Activated naive CD8-positive, alpha-beta T cell treated with anti-CD3 and anti-CD28 coated beads for 36 hours (primary cell): ENCODE measurements around the gene TRIM67. TPM values are rescaled to one million over a fixed set of nuclear protein-coding genes. Genes with fewer than 3 reads are reported as not detected.

ENCODE experiments used
- DNase-seq: peaks from one replicate; pipeline ENCODE4 v3.0.0; 2021
- H3K27ac Mint-ChIP-seq: one replicate; pipeline ENCODE4 v1.8.0; 2022; ENCODE audit warnings: mild to moderate bottlenecking, moderate library complexity, mixed read lengths
- H3K27me3 Mint-ChIP-seq: one replicate; pipeline ENCODE4 v1.8.0; 2022; ENCODE audit warnings: mild to moderate bottlenecking, mixed read lengths
- H3K36me3 Mint-ChIP-seq: one replicate; pipeline ENCODE4 v1.8.0; 2021; ENCODE audit warnings: mild to moderate bottlenecking, mixed read lengths
- H3K4me1 Mint-ChIP-seq: one replicate; pipeline ENCODE4 v1.8.0; 2021; ENCODE audit warnings: mixed read lengths
- H3K4me3 Mint-ChIP-seq: one replicate; pipeline ENCODE4 v1.8.0; 2022; ENCODE audit warnings: mild to moderate bottlenecking, moderate library complexity, mixed read lengths
- H3K9me3 Mint-ChIP-seq: one replicate; pipeline ENCODE4 v1.8.0; 2022; ENCODE audit warnings: mixed read lengths
- total RNA-seq, 2 experiments: library from RNA; stranded (reverse); gene quantifications; one replicate each; pipeline ENCODE4 v1.2.3, GENCODE V29; 2021

Gene TRIM67
- total RNA-seq, 2 experiments from 2014 or later: not detected

DNA sequence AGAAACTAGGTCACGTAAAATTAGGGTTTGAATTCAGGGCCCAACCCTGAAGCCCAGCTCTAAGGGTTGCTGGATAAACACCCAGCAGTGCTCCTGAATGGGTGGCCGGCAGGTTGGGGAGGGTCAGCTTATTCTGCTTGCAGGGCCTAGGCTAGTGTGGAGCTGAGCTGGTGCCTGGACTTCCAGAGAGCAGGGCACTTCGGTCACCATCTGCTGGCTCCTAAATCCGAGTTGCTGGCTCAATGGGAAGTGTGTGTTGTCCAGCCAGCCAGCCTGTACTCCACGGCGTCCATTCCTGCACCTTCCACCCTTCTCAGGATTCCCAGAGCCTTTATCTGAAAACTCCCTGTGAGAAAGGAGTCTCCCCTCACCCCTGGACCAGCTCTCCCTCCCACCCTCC lies 23.0 kb downstream of the TRIM67 start:
- no peaks in the 10 kb centered on the region for H3K36me3 Mint-ChIP-seq
- H3K27me3 Mint-ChIP-seq: peaks cover 27% of the 10 kb centered on the region
- H3K4me1 Mint-ChIP-seq: no peaks in the 10 kb centered on the region
- H3K4me3 Mint-ChIP-seq: no peak overlapping the region
- no peak overlapping the region for H3K27ac Mint-ChIP-seq
- DNase-seq: no peak
- H3K9me3 Mint-ChIP-seq: no peaks in the 10 kb centered on the region

DNA sequence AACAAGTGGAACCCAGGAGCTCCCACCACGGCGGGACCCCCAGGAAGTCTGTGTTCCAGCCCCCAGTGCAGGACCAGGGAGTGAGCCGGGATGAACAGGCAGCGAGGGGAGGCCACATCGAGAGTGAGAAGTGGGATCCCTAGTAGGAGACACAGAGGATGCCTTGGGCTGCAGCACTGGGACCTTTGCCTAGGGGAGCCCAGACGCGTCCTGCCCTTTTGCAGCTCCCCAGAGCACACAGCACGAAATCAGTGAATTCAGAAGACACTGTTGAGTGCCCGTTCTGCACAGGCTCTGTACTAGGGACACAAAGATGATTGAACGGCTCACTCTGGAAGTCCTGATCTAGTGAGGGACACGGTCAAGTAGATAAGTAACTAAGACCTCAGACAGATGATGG lies 23.5 kb downstream of the TRIM67 start:
- H3K27me3 Mint-ChIP-seq: peaks cover 27% of the 10 kb centered on the region
- H3K27ac Mint-ChIP-seq: no peak overlapping the region
- no peak for DNase-seq
- no peak overlapping the region for H3K4me3 Mint-ChIP-seq
- no peaks in the 10 kb centered on the region for H3K4me1 Mint-ChIP-seq
- no peaks in the 10 kb centered on the region for H3K9me3 Mint-ChIP-seq
- no peaks in the 10 kb centered on the region for H3K36me3 Mint-ChIP-seq

DNA sequence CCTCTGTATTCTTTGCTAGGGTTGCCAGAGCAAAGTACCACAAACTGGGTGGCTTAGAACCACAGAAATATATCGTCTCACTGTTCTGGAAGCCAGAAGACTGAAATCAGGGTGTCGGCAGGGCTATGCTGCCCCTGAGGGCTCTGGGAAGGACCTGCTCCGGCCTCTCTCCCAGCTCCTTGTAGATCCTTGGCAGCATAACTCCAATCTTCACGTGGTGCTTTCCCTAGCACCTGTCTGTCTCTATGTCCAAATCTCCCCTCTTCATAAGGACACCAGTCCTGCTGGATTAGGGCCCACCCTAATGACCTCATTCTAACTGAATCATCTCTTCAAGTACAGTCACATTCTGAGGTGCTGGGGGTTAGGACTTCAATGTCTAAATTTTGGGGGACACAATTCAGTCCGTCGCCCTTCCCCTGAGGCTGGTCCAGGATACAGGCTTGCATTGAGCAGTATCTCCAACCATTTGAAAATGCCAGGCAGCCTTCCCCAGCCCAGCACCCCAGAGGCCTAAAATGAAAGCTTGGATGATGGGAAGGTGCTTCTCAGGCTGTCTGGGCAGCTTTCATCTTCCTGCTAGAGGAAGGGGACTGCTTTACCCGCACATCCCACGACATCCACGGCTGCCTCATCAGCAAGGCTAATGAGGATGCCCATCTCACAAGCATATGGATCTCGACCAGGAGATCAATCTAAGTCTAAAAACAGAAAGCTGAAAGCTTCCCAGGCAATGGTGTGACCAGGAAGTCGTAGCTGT lies 24.7 kb downstream of the TRIM67 start:
- Mint-ChIP-seq H3K4me1 (no peaks in the 10 kb centered on the region), H3K27ac (no peak overlapping the region), H3K9me3 (no peaks in the 10 kb centered on the region), H3K4me3 (no peak overlapping the region), H3K36me3 (no peaks in the 10 kb centered on the region), H3K27me3 (peaks cover 27% of the 10 kb centered on the region)
- DNase-seq: no peak

DNA sequence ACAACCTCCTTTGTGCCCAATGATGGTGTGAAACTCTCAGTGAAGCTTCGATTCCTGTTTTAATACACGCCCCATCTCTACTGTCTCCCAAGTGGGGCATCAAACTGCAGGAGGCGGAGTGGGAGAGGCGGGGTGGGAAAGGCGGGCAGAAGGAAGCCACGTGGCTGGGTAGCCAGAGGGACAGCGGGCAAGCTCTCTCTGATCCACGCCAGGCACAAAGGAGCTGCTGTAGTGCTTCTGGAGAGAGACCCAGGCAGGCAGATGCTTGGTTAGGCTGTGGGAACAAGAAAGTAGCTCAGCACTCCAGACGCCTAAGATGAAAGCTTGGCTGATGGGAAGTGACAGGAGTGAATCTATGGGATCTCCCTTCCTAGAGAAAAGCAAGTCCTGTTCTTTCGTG lies 25.7 kb downstream of the TRIM67 start:
- peaks cover 21% of the 10 kb centered on the region for H3K27me3 Mint-ChIP-seq

DNA sequence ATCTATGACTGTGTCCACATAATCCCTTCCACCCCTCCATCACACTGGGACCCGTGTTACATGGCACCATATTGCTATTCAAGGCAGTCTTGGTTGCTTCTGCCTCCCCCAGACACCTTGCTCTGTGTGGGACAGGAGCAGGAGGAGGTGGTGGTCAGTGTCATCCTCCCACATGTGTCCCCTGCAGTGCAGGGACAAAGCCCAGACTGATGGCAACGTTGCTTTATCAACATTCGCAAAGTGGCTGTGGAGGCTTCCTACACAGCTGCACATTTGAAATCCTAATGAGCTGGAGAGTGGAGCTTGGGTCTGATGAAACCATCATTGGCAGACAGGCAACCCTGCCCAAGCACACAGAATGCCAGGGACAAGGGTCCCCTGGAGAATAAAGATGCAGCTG lies 26.2 kb downstream of the TRIM67 start:
- no peaks in the 10 kb centered on the region for H3K9me3 Mint-ChIP-seq
- H3K36me3 Mint-ChIP-seq: no peaks in the 10 kb centered on the region
- H3K27me3 Mint-ChIP-seq: peaks cover 21% of the 10 kb centered on the region
- H3K4me1 Mint-ChIP-seq: no peaks in the 10 kb centered on the region
- DNase-seq: no peak
- H3K4me3 Mint-ChIP-seq: no peak overlapping the region
- no peak overlapping the region for H3K27ac Mint-ChIP-seq

More for the DNA sequence above, 25.7 kb downstream of the TRIM67 start:
- Mint-ChIP-seq H3K36me3 (no peaks in the 10 kb centered on the region), H3K4me1 (no peaks in the 10 kb centered on the region), H3K4me3 (no peak overlapping the region), H3K9me3 (no peaks in the 10 kb centered on the region), H3K27ac (no peak overlapping the region)
- DNase-seq: no peak

DNA sequence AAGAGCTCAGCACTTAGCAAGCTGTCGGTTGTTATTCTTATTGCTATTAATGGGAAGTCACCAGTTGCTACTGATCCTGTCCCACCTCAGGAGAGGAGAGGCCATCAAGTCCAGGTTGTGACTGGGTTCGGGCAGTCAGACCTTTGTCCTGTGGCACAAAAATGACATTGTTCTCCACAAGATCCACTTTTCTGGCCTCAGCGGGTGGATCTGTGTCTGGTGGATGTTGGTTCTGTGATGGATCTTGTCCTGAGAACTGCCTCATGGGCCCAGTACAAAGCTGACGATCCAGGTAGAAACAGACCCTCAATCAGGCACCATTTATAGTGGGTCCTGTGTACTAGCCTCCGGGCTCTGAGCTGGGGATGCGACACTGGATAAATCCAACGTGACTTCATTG lies 26.9 kb downstream of the TRIM67 start:
- DNase-seq: no peak
- Mint-ChIP-seq H3K27me3 (peaks cover 25% of the 10 kb centered on the region), H3K36me3 (no peaks in the 10 kb centered on the region), H3K4me1 (no peaks in the 10 kb centered on the region), H3K9me3 (no peaks in the 10 kb centered on the region), H3K27ac (no peak overlapping the region), H3K4me3 (no peak overlapping the region)

DNA sequence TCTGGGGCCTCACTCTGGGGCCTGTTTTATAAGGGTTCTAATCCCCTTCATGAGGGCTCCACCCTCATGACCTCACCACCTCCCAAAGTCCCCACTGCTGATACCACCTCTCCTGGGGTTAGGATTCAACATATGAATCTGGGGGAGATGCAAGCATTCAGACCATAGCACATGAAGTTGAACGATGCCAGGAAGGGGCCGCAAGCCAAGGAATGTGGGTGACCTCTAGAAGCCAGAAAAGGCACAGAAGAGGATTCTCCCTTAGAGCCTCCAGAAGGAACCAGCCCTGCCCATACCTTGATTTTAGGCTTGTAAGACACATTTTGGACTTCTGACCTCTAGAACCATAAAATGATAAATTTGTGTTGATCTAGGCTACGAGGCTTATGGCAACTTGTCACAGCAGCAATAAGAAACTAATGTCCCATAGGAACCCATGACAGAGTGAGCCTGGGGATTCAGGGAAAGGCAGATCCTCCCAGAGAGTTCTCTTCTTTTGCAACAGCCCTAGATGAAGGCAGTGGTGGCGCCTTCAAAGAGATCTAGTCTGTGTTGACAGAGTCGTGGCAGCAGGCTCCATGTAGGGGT lies 27.9 kb downstream of the TRIM67 start:
- H3K9me3 Mint-ChIP-seq: no peaks in the 10 kb centered on the region
- H3K4me1 Mint-ChIP-seq: no peaks in the 10 kb centered on the region
- no peak for DNase-seq
- H3K27ac Mint-ChIP-seq: no peak overlapping the region
- H3K4me3 Mint-ChIP-seq: no peak overlapping the region
- peaks cover 22% of the 10 kb centered on the region for H3K27me3 Mint-ChIP-seq
- no peaks in the 10 kb centered on the region for H3K36me3 Mint-ChIP-seq

DNA sequence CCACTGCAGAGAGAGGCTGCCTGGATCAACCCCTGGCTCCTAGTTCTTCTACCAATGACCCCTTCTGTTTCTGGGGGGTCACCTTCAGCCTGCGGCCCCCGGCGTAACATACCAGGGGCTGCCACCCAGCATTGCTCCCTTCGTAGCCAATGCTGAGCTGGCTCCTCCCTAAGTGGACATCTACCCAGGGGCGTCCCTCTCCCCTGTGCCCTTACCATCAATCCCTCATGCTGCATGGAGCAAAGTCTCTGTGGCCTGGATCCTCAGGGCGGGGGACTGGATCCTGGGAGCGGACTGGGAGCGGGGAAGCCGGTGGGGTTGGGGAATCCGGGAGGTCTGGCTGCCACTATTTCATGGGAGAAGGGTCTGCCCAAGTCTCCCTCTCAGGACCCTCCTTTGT lies 28.6 kb downstream of the TRIM67 start:
- no peaks in the 10 kb centered on the region for H3K4me1 Mint-ChIP-seq
- no peak overlapping the region for H3K4me3 Mint-ChIP-seq
- no peak for DNase-seq
- H3K36me3 Mint-ChIP-seq: no peaks in the 10 kb centered on the region
- H3K9me3 Mint-ChIP-seq: no peaks in the 10 kb centered on the region
- H3K27ac Mint-ChIP-seq: no peak overlapping the region
- peaks cover 16% of the 10 kb centered on the region for H3K27me3 Mint-ChIP-seq

DNA sequence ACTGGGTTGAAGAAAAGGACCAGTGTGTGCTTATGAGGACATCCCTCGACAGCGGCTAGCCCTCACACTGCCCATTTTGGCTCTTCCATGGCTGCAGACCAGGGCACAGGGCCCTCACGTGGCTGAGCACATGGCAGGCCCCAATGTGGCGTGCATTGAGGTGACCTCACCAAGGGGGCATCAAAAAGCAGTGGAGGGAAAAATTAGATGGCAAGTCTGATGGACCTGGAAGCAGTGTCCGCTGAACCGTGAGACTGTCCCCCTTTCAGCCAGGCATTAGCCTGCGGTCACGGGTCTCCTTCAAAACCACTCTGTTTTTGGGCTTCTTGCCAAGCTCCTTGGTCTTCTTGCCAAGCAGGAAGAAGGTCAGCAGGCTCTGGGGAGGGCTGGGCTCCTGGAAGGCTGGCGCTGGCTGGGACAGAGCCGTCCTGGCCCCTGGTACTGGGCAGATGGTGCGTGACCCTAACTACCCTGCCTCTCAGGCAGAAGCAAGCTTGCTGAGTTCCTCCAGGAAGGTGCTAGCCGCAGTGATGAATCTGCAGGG lies 30.8 kb downstream of the TRIM67 start:
- Mint-ChIP-seq H3K36me3 (no peaks in the 10 kb centered on the region), H3K27ac (no peak overlapping the region), H3K4me1 (no peaks in the 10 kb centered on the region), H3K27me3 (peaks cover 4% of the 10 kb centered on the region), H3K4me3 (no peak overlapping the region), H3K9me3 (no peaks in the 10 kb centered on the region)
- DNase-seq: no peak

DNA sequence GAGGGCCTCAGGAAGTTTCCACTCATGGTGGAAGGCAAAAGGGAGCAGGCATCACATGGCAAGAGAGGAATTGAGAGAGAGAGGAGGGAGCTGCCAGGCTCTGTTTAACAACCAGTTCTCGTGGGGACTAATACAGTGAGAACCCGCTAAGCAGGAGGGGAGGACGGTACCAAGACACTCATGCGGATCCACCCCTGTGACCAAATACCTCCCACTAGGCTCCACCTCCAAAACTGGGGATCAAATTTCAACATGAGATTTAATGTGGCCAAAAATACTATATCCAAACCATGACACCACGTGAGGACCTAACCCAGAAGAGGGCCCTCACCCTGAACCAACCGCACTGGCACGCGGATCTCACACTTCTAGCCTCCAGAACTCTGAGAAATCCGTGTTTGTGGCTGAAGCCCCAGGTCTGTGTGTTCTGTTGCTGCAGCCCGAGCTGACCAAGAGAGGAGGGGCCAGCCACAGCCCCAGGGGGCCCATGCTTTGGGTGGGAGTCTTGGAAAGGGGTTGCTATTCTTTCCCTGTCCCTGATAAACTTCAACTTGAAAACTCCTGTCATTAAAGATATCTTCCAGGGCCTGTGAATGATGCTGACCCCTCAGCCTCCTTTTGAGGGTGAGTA lies 32.0 kb downstream of the TRIM67 start:
- no peak for DNase-seq

DNA sequence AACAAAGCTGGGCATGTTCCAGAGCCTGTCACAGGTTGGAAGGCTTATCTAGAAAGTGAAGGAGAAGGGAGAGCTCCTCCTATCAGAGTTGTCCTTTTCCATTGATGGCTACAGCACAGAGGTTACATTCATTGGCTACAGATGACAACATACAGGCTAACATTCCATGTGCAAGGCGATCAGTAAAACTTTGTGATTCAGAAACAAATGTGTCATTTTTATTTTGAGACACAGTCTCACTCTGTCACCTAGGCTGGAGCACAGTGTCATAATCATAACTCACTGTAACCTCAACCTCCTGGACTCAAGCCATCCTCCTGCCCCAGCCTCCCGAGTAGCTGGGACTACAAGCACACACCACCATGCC lies 32.6 kb downstream of the TRIM67 start:
- no peak for DNase-seq
- Mint-ChIP-seq H3K27ac (no peak overlapping the region), H3K4me1 (no peaks in the 10 kb centered on the region)

More for the DNA sequence above, 32.0 kb downstream of the TRIM67 start:
- Mint-ChIP-seq H3K27ac (no peak overlapping the region), H3K36me3 (no peaks in the 10 kb centered on the region), H3K9me3 (no peaks in the 10 kb centered on the region), H3K4me1 (no peaks in the 10 kb centered on the region), H3K4me3 (no peak overlapping the region), H3K27me3 (peaks cover 4% of the 10 kb centered on the region)

DNA sequence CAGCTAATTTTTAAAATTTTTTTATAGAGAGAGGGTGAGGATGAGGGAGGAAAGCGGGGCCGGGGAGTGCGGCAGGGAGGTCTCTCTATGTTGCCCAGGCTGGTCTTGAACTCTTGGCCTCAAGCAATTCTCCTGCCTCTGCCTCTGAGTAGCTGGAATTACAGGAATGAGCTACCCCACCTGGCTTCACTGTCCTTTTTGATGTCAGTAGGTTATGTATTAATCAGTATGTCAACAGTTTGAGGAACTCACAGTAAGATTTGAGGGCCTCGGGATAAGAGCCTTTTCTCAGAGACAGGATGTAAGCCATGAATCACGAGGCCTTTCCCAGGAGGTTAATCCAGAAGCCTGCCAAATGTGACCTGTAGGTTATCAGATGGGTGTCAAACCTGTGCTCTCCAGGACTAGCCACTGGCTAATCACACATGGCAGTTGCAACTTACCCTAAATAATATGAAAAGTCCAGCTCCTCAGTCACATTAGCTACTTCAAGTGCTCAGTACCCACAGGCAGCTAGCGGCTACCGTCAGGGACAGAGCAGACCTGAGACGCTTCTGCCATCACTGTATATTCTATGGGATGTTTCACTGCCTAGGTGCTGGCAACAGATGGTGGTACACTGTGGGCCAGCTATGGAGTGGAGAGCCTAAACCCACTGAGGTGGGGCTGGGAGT lies 33.1 kb downstream of the TRIM67 start:
- no peak overlapping the region for H3K27ac Mint-ChIP-seq
- H3K36me3 Mint-ChIP-seq: no peaks in the 10 kb centered on the region
- no peak overlapping the region for H3K4me3 Mint-ChIP-seq
- no peak for DNase-seq
- no peaks in the 10 kb centered on the region for H3K9me3 Mint-ChIP-seq
- peaks cover 4% of the 10 kb centered on the region for H3K27me3 Mint-ChIP-seq
- no peaks in the 10 kb centered on the region for H3K4me1 Mint-ChIP-seq

More for the DNA sequence above, 32.6 kb downstream of the TRIM67 start:
- H3K27me3 Mint-ChIP-seq: peaks cover 4% of the 10 kb centered on the region
- no peak overlapping the region for H3K4me3 Mint-ChIP-seq
- no peaks in the 10 kb centered on the region for H3K36me3 Mint-ChIP-seq
- H3K9me3 Mint-ChIP-seq: no peaks in the 10 kb centered on the region

DNA sequence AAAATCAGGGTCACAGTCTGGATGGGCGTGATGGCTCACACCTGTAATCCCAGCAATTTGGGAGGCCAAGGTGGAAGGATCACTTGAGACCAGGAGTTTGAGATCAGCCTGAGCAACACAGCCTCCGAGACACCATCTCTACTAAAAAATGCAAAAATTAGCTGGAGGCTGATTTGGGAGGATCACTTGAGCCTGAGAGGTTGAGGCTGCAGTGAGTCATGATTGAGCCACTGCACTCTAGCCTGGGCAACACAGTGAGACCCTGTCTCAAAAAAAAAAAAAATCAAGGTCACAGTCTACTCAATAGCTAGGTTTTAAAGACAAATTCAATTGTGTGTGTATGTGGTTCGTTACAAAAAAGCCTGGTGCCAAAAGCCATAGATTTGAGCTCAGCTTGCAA lies 34.4 kb downstream of the TRIM67 start:
- no peak for DNase-seq
- Mint-ChIP-seq H3K9me3 (no peaks in the 10 kb centered on the region), H3K4me1 (no peaks in the 10 kb centered on the region), H3K27ac (no peak overlapping the region), H3K36me3 (no peaks in the 10 kb centered on the region), H3K4me3 (no peak overlapping the region), H3K27me3 (peaks cover 4% of the 10 kb centered on the region)

DNA sequence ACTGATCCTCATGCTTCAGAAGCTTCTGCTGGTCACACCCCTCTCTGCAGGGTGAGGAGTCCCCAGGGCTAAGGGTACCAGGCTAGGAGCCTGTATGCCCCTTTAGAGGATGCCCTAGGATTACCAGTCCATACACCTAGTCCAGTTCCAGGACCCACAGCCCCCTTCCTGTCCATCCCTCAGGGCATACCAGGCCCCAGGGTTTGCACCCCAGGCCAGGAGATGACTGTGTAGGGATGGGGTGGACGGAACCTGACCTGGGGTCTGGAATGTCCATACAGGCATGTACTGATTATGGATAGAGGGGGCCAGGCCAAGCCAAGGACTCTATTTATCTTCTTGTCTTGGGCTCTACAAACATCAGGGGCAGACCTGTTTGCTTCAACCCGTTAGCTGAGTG lies 34.9 kb downstream of the TRIM67 start:
- H3K27me3 Mint-ChIP-seq: peaks cover 4% of the 10 kb centered on the region
- peaks cover 2% of the 10 kb centered on the region for H3K4me1 Mint-ChIP-seq
- H3K4me3 Mint-ChIP-seq: no peak overlapping the region
- DNase-seq: no peak
- no peaks in the 10 kb centered on the region for H3K9me3 Mint-ChIP-seq
- no peaks in the 10 kb centered on the region for H3K36me3 Mint-ChIP-seq
- no peak overlapping the region for H3K27ac Mint-ChIP-seq

DNA sequence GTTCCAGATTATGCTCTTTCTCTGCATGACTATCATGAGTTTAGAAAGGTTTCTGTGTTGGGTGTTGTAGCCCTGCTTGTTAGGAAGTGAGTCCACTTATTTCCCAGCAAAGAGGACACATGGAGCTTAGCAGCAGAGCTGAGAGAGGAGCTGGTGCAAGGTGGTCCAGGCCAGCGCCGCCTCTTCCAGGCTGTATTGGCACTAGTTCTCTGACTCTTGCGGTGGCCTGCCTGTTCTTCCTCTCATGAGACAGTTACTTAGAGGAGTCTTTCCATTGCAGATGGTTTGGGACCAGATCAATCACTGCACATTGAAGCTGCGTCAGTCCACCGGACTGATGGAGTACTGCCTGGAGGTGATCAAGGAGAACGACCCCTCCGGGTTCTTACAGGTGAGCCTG lies 38.0 kb downstream of the TRIM67 start:
- no peak for DNase-seq
- Mint-ChIP-seq H3K27ac (no peak overlapping the region), H3K4me1 (peaks cover 6% of the 10 kb centered on the region), H3K36me3 (no peaks in the 10 kb centered on the region), H3K9me3 (no peaks in the 10 kb centered on the region), H3K4me3 (no peak overlapping the region), H3K27me3 (peaks cover 9% of the 10 kb centered on the region)
